GM23248 (cell line): ENCODE data around the gene ILF3.

Experiments used
- EZH2 ChIP-seq: fragments of 200-600 bp; sonication (generic); IDR thresholded peaks from 2 replicates; pipeline ENCODE4 v1.6.1; 2018; ENCODE audit warnings: antibody characterized with exemption, mild to moderate bottlenecking; ENCODE audit not compliant: insufficient read depth, poor library complexity, severe bottlenecking
- EZH2phosphoT487 ChIP-seq: fragments of 200-600 bp; sonication (generic); IDR thresholded peaks from 2 replicates; pipeline ENCODE4 v1.6.1; 2018; ENCODE audit warnings: antibody characterized with exemption, moderate library complexity, mild to moderate bottlenecking, low read depth; ENCODE audit not compliant: insufficient read depth

GRCh38 chr19:10701955-10702525 lies 47.9 kb downstream of the ILF3 start:
- no peak for TF ChIP-seq EZH2
- no peak for TF ChIP-seq EZH2phosphoT487
